A673 (cell line): ENCODE measurements around the gene HADHA. TPM values are rescaled to one million over a fixed set of nuclear protein-coding genes. Genes with fewer than 3 reads are reported as not detected.

Experiments used
- BruUV-seq: library from RNA; stranded (reverse); fragments of 400-500 nt; replicated peaks from 2 replicates; lab custom pipeline; 2021; lab: Mats Ljungman, UMichigan
- CTCF ChIA-PET: fragments of 300-600 bp; sonication (Branson Sonifier 250); formaldehyde crosslinking; loops from one replicate; lab custom pipeline; 2022; ENCODE audit warnings: antibody characterized with exemption; lab: Charles Lee
- POLR2A ChIA-PET: fragments of 300-600 bp; sonication (Branson Sonifier 250); formaldehyde crosslinking; loops from one replicate; lab custom pipeline; 2022; ENCODE audit warnings: antibody characterized with exemption; ENCODE audit not compliant: low non-redundant PET; lab: Charles Lee
- DNase-seq: peaks from one replicate; pipeline ENCODE4 v3.0.0-alpha.2; 2015; ENCODE audit warnings: low spot score
- H3K27ac ChIP-seq: fragments of 200-600 bp; sonication (generic); 2 replicates; pipeline ENCODE4 v1.5.1; 2016; ENCODE audit warnings: mixed run types, low read depth, mild to moderate bottlenecking, mixed read lengths, antibody characterized with exemption, low read length; ENCODE audit not compliant: poor library complexity, severe bottlenecking
- H3K27me3 ChIP-seq: fragments of 200-600 bp; sonication (generic); replicated peaks from 2 replicates; pipeline ENCODE4 v1.6.1; 2017; ENCODE audit warnings: mixed run types, low read depth, mild to moderate bottlenecking, mixed read lengths, antibody characterized with exemption, low read length; ENCODE audit not compliant: insufficient read depth, poor library complexity
- H3K36me3 ChIP-seq: fragments of 200-600 bp; sonication (generic); 2 replicates; pipeline ENCODE4 v1.6.1; 2016; ENCODE audit warnings: mixed run types, mild to moderate bottlenecking, mixed read lengths, antibody characterized with exemption, low read length; ENCODE audit not compliant: insufficient read depth, poor library complexity, severe bottlenecking
- H3K4me1 ChIP-seq: fragments of 200-600 bp; sonication (generic); 2 replicates; pipeline ENCODE4 v1.6.1; 2017; ENCODE audit warnings: mixed run types, mild to moderate bottlenecking, mixed read lengths, antibody characterized with exemption, low read length; ENCODE audit not compliant: insufficient read depth, poor library complexity, severe bottlenecking
- H3K4me3 ChIP-seq: fragments of 200-600 bp; sonication (generic); 2 replicates; pipeline ENCODE4 v1.5.1; 2016; ENCODE audit warnings: low read depth, mixed run types, mild to moderate bottlenecking, mixed read lengths, low read length; ENCODE audit not compliant: poor library complexity, severe bottlenecking
- H3K9me3 ChIP-seq: fragments of 200-600 bp; sonication (generic); 2 replicates; pipeline ENCODE4 v1.6.1; 2016; ENCODE audit warnings: mixed run types, low read depth, mild to moderate bottlenecking, mixed read lengths, antibody characterized with exemption, low read length; ENCODE audit not compliant: poor library complexity, severe bottlenecking
- CTCF ChIP-seq: fragments of 300-800, 200-600 bp; sonication (generic); conservative IDR thresholded peaks from 2 replicates; pipeline ENCODE4 v1.5.1; 2017; ENCODE audit warnings: low read depth, mild to moderate bottlenecking, antibody characterized with exemption, low read length, moderate library complexity, mixed read lengths
- EZH2 ChIP-seq: fragments of 200-600 bp; sonication (generic); IDR thresholded peaks from 2 replicates; pipeline ENCODE4 v1.6.1; 2017; ENCODE audit warnings: borderline replicate concordance, low read depth, mild to moderate bottlenecking, mixed read lengths, antibody characterized with exemption, low read length; ENCODE audit not compliant: poor library complexity, severe bottlenecking
- intact Hi-C: fragments of 100-400 bp; cut with micrococcal nuclease; formaldehyde crosslinking; loops from one replicate; pipeline ENCODE4 v1.10.0; 2022; ENCODE audit not compliant: unreplicated experiment
- total RNA-seq: library from RNA; stranded (reverse); gene quantifications from 2 replicates; pipeline ENCODE4 v1.2.3, GENCODE V29; 2021

HADHA gene
- total RNA-seq, 1 experiment from 2014 or later, result 136 TPM

GRCh38 chr2:26144953-26145680, 99.3 kb downstream of the HADHA start:
- ChIA-PET POLR2A (no interaction called here), CTCF (interaction anchor here (0.6 to 1.6 kb wide), 4 partner anchors 13 to 200 kb away, joined by 3 to 12 read pairs (median 4); no protein-coding TSS in a partner anchor)
- peak; percentile 82 for DNase-seq
- no peak overlapping the region for H3K27ac ChIP-seq
- no peak overlapping the region for H3K4me3 ChIP-seq
- TF ChIP-seq EZH2, result no peak
- TF ChIP-seq CTCF, result peak; percentile 90
- intact Hi-C loops, result loop anchor here (1.0 to 10.0 kb wide), 4 partner anchors 58 to 540 kb away; no protein-coding TSS in a partner anchor
- H3K4me1 ChIP-seq, result peaks cover 7% of the 10 kb centered on the region
- BruUV-seq, result no TSS peak
- H3K36me3 ChIP-seq, result no peaks in the 10 kb centered on the region
- H3K27me3 ChIP-seq, result no peaks in the 10 kb centered on the region
- H3K9me3 ChIP-seq, result no peaks in the 10 kb centered on the region

- no peak for DNase-seq
- ChIA-PET POLR2A (no interaction called here), CTCF (interaction anchor here (1.6 kb wide), 1 partner anchor 56 kb away, joined by 12 read pairs; no protein-coding TSS in a partner anchor)
- BruUV-seq, result no TSS peak
- H3K27ac ChIP-seq, result no peak overlapping the region
- intact Hi-C loops, result loop anchor here (2.0 to 10.0 kb wide), 2 partner anchors 57 to 539 kb away; no protein-coding TSS in a partner anchor
- H3K4me1 ChIP-seq, result peaks cover 7% of the 10 kb centered on the region
- no peaks in the 10 kb centered on the region for H3K36me3 ChIP-seq
- no peak overlapping the region for H3K4me3 ChIP-seq
- no peaks in the 10 kb centered on the region for H3K27me3 ChIP-seq
- no peaks in the 10 kb centered on the region for H3K9me3 ChIP-seq
- TF ChIP-seq EZH2 (no peak), CTCF (no peak)
Observed at GRCh38 chr2:26144031-26144430, 100.4 kb downstream of the HADHA start.

- no peak for DNase-seq
- Histone ChIP-seq H3K36me3 (peaks cover 7% of the 10 kb centered on the region), H3K27me3 (no peaks in the 10 kb centered on the region), H3K4me1 (peaks cover 7% of the 10 kb centered on the region), H3K27ac (no peak overlapping the region), H3K9me3 (no peaks in the 10 kb centered on the region), H3K4me3 (no peak overlapping the region)
- ChIA-PET POLR2A (interaction anchor here (0.7 kb wide), 1 partner anchor 1095 kb away, joined by 4 read pairs; no protein-coding TSS in a partner anchor), CTCF (no interaction called here)
- no TSS peak for BruUV-seq
- no peak for TF ChIP-seq CTCF
- no peak for TF ChIP-seq EZH2
- intact Hi-C loops, result loop anchor here (10.0 kb wide), 1 partner anchor 536 kb away; no protein-coding TSS in a partner anchor
Observed at GRCh38 chr2:26141145-26141769, 103.2 kb downstream of the HADHA start.

Other genes with a start within 250 kb of the HADHA start
- gene RAB10, start 210.5 kb downstream of the HADHA start, total RNA-seq, result 135 and 140 TPM in 2 replicates
- gene GAREM2, start 71.5 kb downstream of the HADHA start, total RNA-seq, result 2.8 and 5.0 TPM in 2 replicates
- 101 and 106 TPM in 2 replicates for gene HADHB, start 307 bp upstream of the HADHA start, total RNA-seq
- gene SELENOI, start 101.5 kb upstream of the HADHA start, total RNA-seq, result 48.5 and 62.7 TPM in 2 replicates
- gene ADGRF3, start 102.2 kb upstream of the HADHA start, total RNA-seq, result 0.39 and 1.1 TPM in 2 replicates
- gene DRC1, start 157.3 kb upstream of the HADHA start, total RNA-seq, result not detected in 2 replicates
- not detected in 2 replicates for gene OTOF, start 233.5 kb upstream of the HADHA start, total RNA-seq